Endodermal cell (in vitro differentiated cells): ENCODE data around the gene CAMK2D. TPM values are rescaled to one million over a fixed set of nuclear protein-coding genes. Genes with fewer than 3 reads are reported as not detected.

ENCODE experiments used
- DNase-seq: peaks from one replicate; pipeline ENCODE4 v3.0.0-alpha.2; 2017
- H3K27ac ChIP-seq: 2 replicates; pipeline ENCODE4 v1.5.1; 2013; ENCODE audit warnings: mild to moderate bottlenecking, low read depth, low read length, moderate library complexity
- H3K27me3 ChIP-seq: 2 replicates; pipeline ENCODE4 v1.6.1; 2013; ENCODE audit warnings: mild to moderate bottlenecking, low read length, moderate library complexity; ENCODE audit not compliant: insufficient read depth, control insufficient read depth, poor library complexity, severe bottlenecking
- H3K36me3 ChIP-seq: 2 replicates; pipeline ENCODE4 v1.7.0; 2013; ENCODE audit warnings: mild to moderate bottlenecking, low read length, moderate library complexity; ENCODE audit not compliant: control insufficient read depth, insufficient read depth
- H3K4me1 ChIP-seq: one replicate; pipeline ENCODE4 v1.7.0; 2013; ENCODE audit warnings: low read length; ENCODE audit not compliant: control insufficient read depth, insufficient read depth
- H3K4me3 ChIP-seq: 2 replicates; pipeline ENCODE4 v1.5.1; 2013; ENCODE audit warnings: mild to moderate bottlenecking, low read length, moderate library complexity
- H3K9ac ChIP-seq: 2 replicates; pipeline ENCODE4 v1.6.1; 2013; ENCODE audit warnings: mild to moderate bottlenecking, low read length, moderate library complexity; ENCODE audit not compliant: poor library complexity, severe bottlenecking; ENCODE audit errors: extremely low read depth
- H3K9me3 ChIP-seq: 2 replicates; pipeline ENCODE4 v1.6.1; 2013; ENCODE audit warnings: mild to moderate bottlenecking, low read length, moderate library complexity; ENCODE audit not compliant: control insufficient read depth
- H3K27ac Mint-ChIP-seq: 2 replicates; pipeline ENCODE4 v1.8.0; 2020; ENCODE audit warnings: mixed read lengths
- H3K27me3 Mint-ChIP-seq: 2 replicates; pipeline ENCODE4 v1.8.0; 2021; ENCODE audit warnings: mild to moderate bottlenecking, mixed read lengths; ENCODE audit not compliant: insufficient read depth
- H3K36me3 Mint-ChIP-seq: 2 replicates; pipeline ENCODE4 v1.8.0; 2020; ENCODE audit warnings: low read depth, mixed read lengths
- H3K4me1 Mint-ChIP-seq: 2 replicates; pipeline ENCODE4 v1.8.0; 2020; ENCODE audit warnings: mixed read lengths
- H3K4me3 Mint-ChIP-seq: 2 replicates; pipeline ENCODE4 v1.8.0; 2020; ENCODE audit warnings: mild to moderate bottlenecking, moderate library complexity, mixed read lengths
- H3K9me3 Mint-ChIP-seq: 2 replicates; pipeline ENCODE4 v1.8.0; 2020; ENCODE audit warnings: mild to moderate bottlenecking, mixed read lengths
- CTCF ChIP-seq: fragments of 200-600 bp; sonication (generic); conservative IDR thresholded peaks from 2 replicates; pipeline ENCODE4 v1.5.0; 2021; ENCODE audit warnings: antibody characterized with exemption, mild to moderate bottlenecking
- WGBS, 2 experiments: methylation state at CpG; one replicate each; pipeline versions ENCODE4 v1.1.5 to v1.1.7; 2013; ENCODE audit warnings: missing lambda C conversion rate in 2 of 2, mixed read lengths in 1 of 2; ENCODE audit not compliant: insufficient coverage in 1 of 2, insufficient read length in 1 of 2; 5-methylcytosine and 5-hydroxymethylcytosine counted together
- total RNA-seq, 2 donors: library from RNA; stranded (reverse); fragmentation: NEBNext Ultra II Directional in 1 of 2; extraction: Animal tissue kit (Norgen Biotek cat#: 25700) in 1 of 2; gene quantifications; 2 replicates in 1 of 2; 3 replicates in 1 of 2; pipeline ENCODE4 v1.2.1, GENCODE V29; 2021

CAMK2D gene
- total RNA-seq, 2 donors from 2014 or later, result 91.1 to 120 TPM

- Mint-ChIP-seq H3K27me3 (no peaks in the 10 kb centered on the region), H3K9me3 (no peaks in the 10 kb centered on the region), H3K27ac (peak overlapping the region; percentile 81), H3K4me3 (no peak overlapping the region), H3K36me3 (peaks cover 25% of the 10 kb centered on the region), H3K4me1 (peaks cover 32% of the 10 kb centered on the region)
- H3K9ac ChIP-seq, result no peak overlapping the region
- H3K4me3 ChIP-seq, result no peak overlapping the region
- H3K27me3 ChIP-seq, result no peaks in the 10 kb centered on the region
- 66% methylated on average over 6 to 8 of the region's 8 CpGs for WGBS, 2 experiments
- H3K9me3 ChIP-seq, result no peaks in the 10 kb centered on the region
- peaks cover 16% of the 10 kb centered on the region for H3K36me3 ChIP-seq
- no peak for TF ChIP-seq CTCF
- DNase-seq, result peak; percentile 80
- H3K4me1 ChIP-seq, result peaks cover 10% of the 10 kb centered on the region
- peak overlapping the region; percentile 8 for H3K27ac ChIP-seq
Measured at GRCh38 chr4:113468165-113469022, 293.1 kb downstream of the CAMK2D start.

GRCh38 chr4:113467581-113467980, 294.0 kb downstream of the CAMK2D start:
- H3K36me3 ChIP-seq, result peaks cover 21% of the 10 kb centered on the region
- Mint-ChIP-seq H3K9me3 (no peaks in the 10 kb centered on the region), H3K27me3 (no peaks in the 10 kb centered on the region), H3K4me1 (peaks cover 32% of the 10 kb centered on the region), H3K27ac (peak overlapping the region; percentile 81), H3K4me3 (no peak overlapping the region), H3K36me3 (peaks cover 25% of the 10 kb centered on the region)
- H3K4me1 ChIP-seq, result peaks cover 10% of the 10 kb centered on the region
- TF ChIP-seq CTCF, result no peak
- no peaks in the 10 kb centered on the region for H3K9me3 ChIP-seq
- H3K9ac ChIP-seq, result no peak overlapping the region
- WGBS, 2 experiments, result 95% methylated on average over 2 of the region's 2 CpGs; no CpG with 5 or more reads in 1 of the 2 experiments
- no peak overlapping the region for H3K27ac ChIP-seq
- H3K27me3 ChIP-seq, result no peaks in the 10 kb centered on the region
- no peak overlapping the region for H3K4me3 ChIP-seq
- no peak for DNase-seq

- no peaks in the 10 kb centered on the region for H3K27me3 Mint-ChIP-seq
- Histone ChIP-seq H3K36me3 (peaks cover 72% of the 10 kb centered on the region), H3K27ac (no peak overlapping the region), H3K9me3 (no peaks in the 10 kb centered on the region), H3K27me3 (no peaks in the 10 kb centered on the region), H3K4me1 (no peaks in the 10 kb centered on the region), H3K9ac (no peak overlapping the region), H3K4me3 (no peak overlapping the region)
- no peak overlapping the region for H3K4me3 Mint-ChIP-seq
- no peak for DNase-seq
- peaks cover under 1% of the 10 kb centered on the region for H3K4me1 Mint-ChIP-seq
- no peaks in the 10 kb centered on the region for H3K9me3 Mint-ChIP-seq
- WGBS, 2 experiments, result 100% methylated on average over 1 of the region's 1 CpG; no CpG with 5 or more reads in 1 of the 2 experiments
- TF ChIP-seq CTCF, result no peak
- H3K36me3 Mint-ChIP-seq, result peaks cover 42% of the 10 kb centered on the region
- H3K27ac Mint-ChIP-seq, result no peak overlapping the region
Measured at GRCh38 chr4:113462286-113462685, 299.3 kb downstream of the CAMK2D start.
